D721Med (cell line): ENCODE results near the gene EEFSEC.

Experiments used
- DNase-seq: peaks from one replicate; pipeline ENCODE4 v3.0.0; 2011; ENCODE audit warnings: low spot score; ENCODE audit not compliant: insufficient read length
- FAIRE-seq: peaks from 2 replicates; lab custom pipeline; 2011; peaks lifted over from hg19 to GRCh38; lab: Jason Lieb, UNC
- CTCF ChIP-seq: IDR thresholded peaks from 2 replicates; pipeline ENCODE4 v1.5.1; 2012; ENCODE audit warnings: mild to moderate bottlenecking, control low read depth; ENCODE audit not compliant: insufficient read depth; ENCODE audit errors: missing control alignments

EEFSEC gene

DNA sequence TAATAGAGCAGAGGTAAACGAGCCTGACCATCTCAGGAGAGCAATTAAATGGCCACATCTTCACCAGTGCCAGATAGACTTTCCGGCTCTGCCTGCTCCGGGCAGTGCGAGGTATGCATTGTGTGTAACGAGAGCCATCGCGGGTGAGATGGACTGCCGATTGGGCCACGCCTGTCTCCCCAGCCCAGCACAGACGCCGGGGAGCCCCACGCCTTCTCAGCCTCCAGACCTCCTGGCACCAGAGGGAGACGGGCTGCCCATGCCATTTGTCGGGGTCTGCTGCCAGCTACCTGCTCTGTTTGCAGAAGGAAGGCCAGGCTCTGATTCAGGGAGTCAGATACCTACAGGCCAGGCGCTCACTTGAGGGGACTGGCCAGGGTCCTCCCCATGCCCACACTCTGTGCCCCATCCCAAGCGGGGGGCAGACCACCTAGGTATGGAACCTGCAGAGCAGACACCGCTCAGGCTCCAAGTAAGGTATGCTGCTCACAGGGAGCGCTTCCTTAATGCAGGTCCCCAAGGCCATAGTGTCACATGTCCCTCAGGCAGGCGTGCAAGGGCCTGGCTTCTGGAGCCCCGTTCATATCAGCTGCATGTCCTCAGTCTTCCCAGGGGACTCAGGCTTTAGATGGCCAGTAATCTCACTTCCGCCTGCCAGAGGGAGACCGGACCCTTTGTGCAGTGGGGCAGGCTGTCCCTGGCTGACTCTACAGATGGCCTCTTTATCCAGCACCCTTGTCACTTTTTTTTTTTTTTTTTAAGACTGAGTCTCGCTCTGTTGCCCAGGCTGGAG lies 251.2 kb downstream of the EEFSEC start:
- DNase-seq (peak; percentile 56), FAIRE-seq (no peak)

DNA sequence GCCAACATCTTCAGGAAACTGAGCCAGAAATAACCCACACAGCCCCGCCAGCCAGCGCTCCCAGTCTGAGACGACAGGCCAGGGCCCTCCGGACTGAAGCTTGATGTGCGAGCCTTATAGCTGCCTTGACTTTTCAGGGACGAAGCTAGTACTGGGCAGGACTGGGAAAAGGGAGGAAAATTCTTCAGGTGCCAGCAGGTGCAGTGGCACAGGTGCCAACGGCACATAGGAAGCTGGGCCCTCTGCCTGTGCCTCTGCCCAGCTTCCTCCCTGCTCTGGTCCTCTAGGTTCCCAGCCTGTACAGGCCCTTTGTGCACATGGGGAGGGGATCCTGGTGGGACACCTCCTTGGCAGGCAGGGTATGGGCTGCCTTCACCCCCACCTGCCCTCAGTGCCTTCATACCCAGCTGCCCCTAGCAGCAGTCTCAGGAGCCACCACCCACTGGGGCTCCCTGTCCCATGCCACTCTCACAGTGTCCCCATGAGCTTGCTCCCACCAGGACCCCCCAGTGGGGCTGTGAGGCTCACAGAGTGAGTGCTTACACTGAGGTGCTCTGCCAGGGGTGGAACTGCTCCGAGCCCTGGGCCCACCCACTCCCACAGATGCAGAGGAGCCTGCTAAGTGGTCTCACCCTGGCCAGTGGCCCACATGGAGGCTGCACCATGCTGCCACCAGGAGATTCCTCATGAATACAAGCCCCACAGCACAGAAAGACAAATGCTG lies 252.4 kb downstream of the EEFSEC start:
- TF ChIP-seq CTCF, result no peak
- FAIRE-seq, result no peak
- DNase-seq, result no peak

More for the DNA sequence above, 251.2 kb downstream of the EEFSEC start:
- TF ChIP-seq CTCF, result no peak

DNA sequence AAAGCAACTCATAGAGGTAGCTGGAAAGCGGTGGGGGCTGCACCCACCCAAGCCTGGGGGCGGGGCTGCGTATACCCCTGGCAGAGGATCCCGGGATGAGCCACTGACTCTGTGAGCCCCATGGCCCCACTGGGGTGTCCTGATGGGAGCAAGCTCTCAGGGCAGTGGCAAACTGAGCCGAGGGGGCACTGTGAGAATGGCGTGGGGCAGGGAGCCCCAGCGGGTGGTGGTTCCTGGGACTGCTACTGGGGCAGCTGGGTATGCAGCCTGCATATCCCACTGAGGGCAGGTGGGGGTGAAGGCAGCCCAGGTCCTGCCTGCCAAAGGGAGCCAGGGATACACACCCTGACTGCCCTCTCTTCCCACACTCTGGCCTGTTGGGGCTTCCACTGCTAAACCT lies 254.0 kb downstream of the EEFSEC start:
- TF ChIP-seq CTCF, result no peak
- FAIRE-seq (no peak), DNase-seq (no peak)

DNA sequence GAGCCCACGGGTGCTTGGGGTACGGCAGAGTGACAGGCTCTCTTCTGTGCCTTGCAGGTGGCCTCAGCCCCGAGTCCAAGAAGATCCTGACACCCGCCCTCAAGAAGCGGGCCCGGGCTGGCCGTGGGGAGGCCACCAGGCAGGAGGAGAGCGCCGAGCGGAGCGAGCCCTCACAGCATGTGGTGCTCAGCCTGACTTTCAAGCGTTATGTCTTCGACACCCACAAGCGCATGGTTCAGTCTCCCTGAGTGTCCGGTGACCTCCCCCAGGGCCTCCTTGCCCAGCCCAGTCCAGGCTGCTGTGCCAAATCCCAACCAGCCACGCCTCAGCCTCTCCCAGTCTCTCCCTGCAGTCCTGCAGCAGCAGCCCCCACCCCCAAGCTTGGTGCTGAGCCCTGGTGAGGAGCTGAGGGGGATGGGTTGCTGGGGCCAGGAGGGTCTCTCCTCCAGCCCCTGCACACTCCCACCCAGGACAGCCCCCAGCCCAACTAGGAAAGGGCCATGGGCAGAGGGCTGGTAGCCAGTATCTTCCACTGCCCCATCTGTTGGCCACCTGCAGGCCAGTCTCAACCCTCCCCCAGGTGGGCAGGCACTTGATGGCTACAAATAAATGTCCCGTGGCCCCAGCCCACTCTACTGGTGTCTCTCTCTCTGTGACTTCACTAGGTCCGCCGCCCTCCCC lies 254.9 kb downstream of the EEFSEC start:
- FAIRE-seq, result no peak
- TF ChIP-seq CTCF, result no peak
- no peak for DNase-seq

GRCh38 chr3:128408693-128409623 lies 255.7 kb downstream of the EEFSEC start:
- DNase-seq (no peak), FAIRE-seq (no peak)
- TF ChIP-seq CTCF, result no peak

GRCh38 chr3:128409624-128410581 lies 256.6 kb downstream of the EEFSEC start:
- DNase-seq (no peak), FAIRE-seq (no peak)
- no peak for TF ChIP-seq CTCF
